Spleen (tissue), 11 donors: ENCODE results near the gene GREB1L. TPM values are rescaled to one million over a fixed set of nuclear protein-coding genes. Genes with fewer than 3 reads are reported as not detected.

Experiments used
- DNase-seq: peaks from one replicate; pipeline ENCODE4 v3.0.0-alpha.2; 2020
- H3K27ac ChIP-seq, 8 donors: fragments of 200-600 bp; sonication (generic) in 7 of 8; 1 replicate in 4 of 8; 2 replicates in 4 of 8; pipeline versions ENCODE4 v1.5.0 to v1.8.0; 2016 to 2021; ENCODE audit warnings: inconsistent platforms in 4 of 8, mild to moderate bottlenecking in 4 of 8, moderate library complexity in 1 of 8
- H3K27me3 ChIP-seq, 7 donors: fragments of 200-600 bp; sonication (generic) in 6 of 7; replicated peaks in 1 of 7; 1 replicate in 4 of 7; 2 replicates in 3 of 7; pipeline versions ENCODE4 v1.5.0 to v1.8.0; 2016 to 2021; ENCODE audit warnings: inconsistent platforms in 3 of 7, mild to moderate bottlenecking in 1 of 7
- H3K36me3 ChIP-seq, 6 donors: fragments of 200-600 bp; sonication (generic) in 5 of 6; 1 replicate in 4 of 6; 2 replicates in 2 of 6; pipeline versions ENCODE4 v1.5.0 to v1.8.0; 2016 to 2021; ENCODE audit warnings: inconsistent platforms in 2 of 6
- H3K4me1 ChIP-seq, 6 donors: fragments of 200-600 bp; sonication (generic) in 5 of 6; 1 replicate in 3 of 6; 2 replicates in 3 of 6; pipeline versions ENCODE4 v1.5.0 to v1.8.0; 2016 to 2021; ENCODE audit warnings: inconsistent platforms in 3 of 6
- H3K4me3 ChIP-seq, 8 donors: fragments of 200-600 bp; sonication (generic) in 7 of 8; 1 replicate in 4 of 8; 2 replicates in 4 of 8; pipeline versions ENCODE4 v1.5.0 to v1.8.0; 2016 to 2021; ENCODE audit warnings: inconsistent platforms in 4 of 8, mild to moderate bottlenecking in 4 of 8, moderate library complexity in 2 of 8
- H3K9me3 ChIP-seq, 8 donors: fragments of 200-600 bp; sonication (generic) in 7 of 8; 1 replicate in 4 of 8; 2 replicates in 4 of 8; pipeline versions ENCODE4 v1.5.0 to v1.8.0; 2016 to 2021; ENCODE audit warnings: inconsistent platforms in 4 of 8
- POLR2A ChIP-seq, 3 donors: fragments of 450-650 bp; IDR thresholded peaks; one replicate each; pipeline ENCODE4 v1.5.1; 2017; ENCODE audit warnings: antibody characterized with exemption in 3 of 3, mild to moderate bottlenecking in 1 of 3
- POLR2AphosphoS5 ChIP-seq, 3 donors: sonication (generic); formaldehyde crosslinking; IDR thresholded peaks; one replicate each; pipeline ENCODE4 v1.5.1; 2017; ENCODE audit warnings: antibody characterized with exemption in 3 of 3
- WGBS, 5 donors: extraction: QIAGEN DNeasy Blood & Tissue Kit in 3 of 5; methylation state at CpG; one replicate each; pipeline versions ENCODE4 v1.1.5 to v1.1.7; 2013 to 2018; 5-methylcytosine and 5-hydroxymethylcytosine counted together
- intact Hi-C: fragments of 100-400 bp; cut with DNase I; formaldehyde crosslinking; loops from one replicate; pipeline ENCODE4 v1.15.0; 2023; ENCODE audit warnings: low total_unique reads
- polyA plus RNA-seq, 3 donors: library from polyadenylated mRNA; stranded (reverse); fragments of 200-250 nt; gene quantifications; one replicate each; pipeline ENCODE4 v1.2.1, GENCODE V29; 2013
- total RNA-seq, 7 donors: library from RNA; depleted of rRNA in 3 of 7; stranded (reverse); fragments of >200 nt in 3 of 7; fragmentation: NEBNext Ultra II Directional in 4 of 7; extraction: Animal tissue kit (Norgen Biotek cat#: 25700) in 4 of 7; gene quantifications; one replicate each; pipeline versions ENCODE4 v1.1.0 to v1.2.1, GENCODE V29; 2016 to 2021
- TF ChIP-seq, protein P1 (sequence below), 11 experiments: fragments of 200-600 bp in 7 of 11; fragments of 450-650 bp in 4 of 11; sonication (generic) in 4 of 11; IDR thresholded peaks in 8 of 11; conservative IDR thresholded peaks in 3 of 11; 1 replicate in 7 of 11; 2 replicates in 4 of 11; pipeline versions ENCODE4 v1.4.0 to v1.8.0; 2016 to 2021; ENCODE audit warnings: antibody characterized with exemption in 11 of 11, inconsistent platforms in 4 of 11, mild to moderate bottlenecking in 1 of 11
- donor health status: healthy with polysubstance abuse.
- donor health status: DM: no; HTN: no; CAD: no; lungs with moderate emphysema.
- donor health status: DM: no; HTN: no; CAD: no.
- donor health status: Bipolar disorder and iron deficiency.
- donor health status: healthy.
- donor health status: DM: no; HTN: no; CAD: no.
- donor health status: DM: yes; HTN: yes; CAD: no.

GREB1L gene
- total and polyA plus RNA-seq, 10 donors = under 0.01 to 0.79 (median 0.57) TPM

DNA sequence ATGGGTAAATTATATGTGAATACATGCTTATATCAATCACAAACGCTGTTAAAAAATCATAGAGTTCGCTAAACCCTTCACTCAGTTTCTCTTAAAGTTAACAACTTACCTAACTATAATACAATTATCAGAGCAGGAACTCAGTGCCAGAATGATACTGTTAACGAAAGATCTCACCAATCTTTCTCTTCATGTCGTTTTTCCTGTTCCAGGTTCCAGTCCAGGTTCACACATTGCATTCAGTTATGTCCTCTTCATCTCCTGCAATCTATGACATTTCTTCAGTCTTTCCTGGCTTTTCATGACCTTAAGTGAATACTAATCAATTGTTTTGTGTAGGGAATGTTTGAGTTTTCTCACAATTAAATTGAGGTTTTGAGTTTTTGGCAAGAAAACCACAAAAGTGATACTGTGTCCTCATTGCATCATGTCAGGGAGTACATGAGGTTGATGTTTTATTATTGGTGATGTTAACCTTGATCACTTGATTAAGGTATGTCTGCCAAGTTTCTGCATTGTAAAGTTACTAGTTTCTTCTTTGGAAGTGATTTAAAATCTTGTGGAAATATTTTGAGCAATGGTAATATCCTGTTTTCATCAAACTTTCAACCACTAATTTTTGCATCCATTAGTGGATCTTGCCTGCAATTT is 226.6 kb downstream of the GREB1L start:
- Histone ChIP-seq H3K9me3 (no peaks in the 10 kb centered on the region), H3K27me3 (no peaks in the 10 kb centered on the region), H3K4me3 (no peak overlapping the region), H3K36me3 (no peaks in the 10 kb centered on the region), H3K27ac (no peak overlapping the region), H3K4me1 (no peaks in the 10 kb centered on the region)
- 78 to 86% (median 83%) methylated on average over 4 of the region's 4 CpGs for WGBS, 5 donors
- intact Hi-C loops = no loop called here
- TF ChIP-seq, protein P1, sequence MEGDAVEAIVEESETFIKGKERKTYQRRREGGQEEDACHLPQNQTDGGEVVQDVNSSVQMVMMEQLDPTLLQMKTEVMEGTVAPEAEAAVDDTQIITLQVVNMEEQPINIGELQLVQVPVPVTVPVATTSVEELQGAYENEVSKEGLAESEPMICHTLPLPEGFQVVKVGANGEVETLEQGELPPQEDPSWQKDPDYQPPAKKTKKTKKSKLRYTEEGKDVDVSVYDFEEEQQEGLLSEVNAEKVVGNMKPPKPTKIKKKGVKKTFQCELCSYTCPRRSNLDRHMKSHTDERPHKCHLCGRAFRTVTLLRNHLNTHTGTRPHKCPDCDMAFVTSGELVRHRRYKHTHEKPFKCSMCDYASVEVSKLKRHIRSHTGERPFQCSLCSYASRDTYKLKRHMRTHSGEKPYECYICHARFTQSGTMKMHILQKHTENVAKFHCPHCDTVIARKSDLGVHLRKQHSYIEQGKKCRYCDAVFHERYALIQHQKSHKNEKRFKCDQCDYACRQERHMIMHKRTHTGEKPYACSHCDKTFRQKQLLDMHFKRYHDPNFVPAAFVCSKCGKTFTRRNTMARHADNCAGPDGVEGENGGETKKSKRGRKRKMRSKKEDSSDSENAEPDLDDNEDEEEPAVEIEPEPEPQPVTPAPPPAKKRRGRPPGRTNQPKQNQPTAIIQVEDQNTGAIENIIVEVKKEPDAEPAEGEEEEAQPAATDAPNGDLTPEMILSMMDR (IDR thresholded peaks at IDR 0.05 in 8 of 11, conservative IDR thresholded peaks at IDR 0.05 in 3 of 11) = no peak
- TF ChIP-seq POLR2A (IDR thresholded peaks at IDR 0.05) = no peak
- no peak for TF ChIP-seq POLR2AphosphoS5 (IDR thresholded peaks at IDR 0.05)
- DNase-seq = no peak

DNA sequence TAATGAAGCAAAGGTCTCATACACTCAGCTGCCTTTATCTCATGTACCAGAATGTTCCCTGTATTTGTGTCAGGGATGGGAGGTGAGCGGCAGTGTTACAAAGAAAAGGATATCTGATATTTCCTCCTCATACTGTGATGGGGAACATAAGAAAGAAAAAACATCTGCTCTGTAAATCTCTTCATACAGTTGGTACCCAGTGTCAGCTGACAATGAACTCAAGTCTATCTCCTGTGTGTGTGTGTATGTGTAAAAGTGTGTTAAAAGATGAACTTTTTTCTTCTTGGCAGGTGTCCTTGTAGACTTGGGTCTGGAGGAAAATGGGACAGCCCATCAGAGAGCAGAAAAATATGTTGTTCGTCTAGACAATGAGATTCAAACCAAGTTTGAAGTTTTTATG is 230.7 kb downstream of the GREB1L start:
- Histone ChIP-seq H3K9me3 (no peaks in the 10 kb centered on the region), H3K27me3 (peaks cover 0 to 5% (median 0%) of the 10 kb centered on the region in 7 donors), H3K4me1 (no peaks in the 10 kb centered on the region), H3K36me3 (no peaks in the 10 kb centered on the region), H3K27ac (no peak overlapping the region), H3K4me3 (no peak overlapping the region)
- intact Hi-C loops = no loop called here
- WGBS, 5 donors = 90 to 97% (median 93%) methylated on average over 2 of the region's 2 CpGs
- DNase-seq = no peak
- TF ChIP-seq, protein P1 (IDR thresholded peaks at IDR 0.05 in 8 of 11, conservative IDR thresholded peaks at IDR 0.05 in 3 of 11) = no peak
- TF ChIP-seq POLR2AphosphoS5 (IDR thresholded peaks at IDR 0.05) (no peak), POLR2A (IDR thresholded peaks at IDR 0.05) (no peak)

DNA sequence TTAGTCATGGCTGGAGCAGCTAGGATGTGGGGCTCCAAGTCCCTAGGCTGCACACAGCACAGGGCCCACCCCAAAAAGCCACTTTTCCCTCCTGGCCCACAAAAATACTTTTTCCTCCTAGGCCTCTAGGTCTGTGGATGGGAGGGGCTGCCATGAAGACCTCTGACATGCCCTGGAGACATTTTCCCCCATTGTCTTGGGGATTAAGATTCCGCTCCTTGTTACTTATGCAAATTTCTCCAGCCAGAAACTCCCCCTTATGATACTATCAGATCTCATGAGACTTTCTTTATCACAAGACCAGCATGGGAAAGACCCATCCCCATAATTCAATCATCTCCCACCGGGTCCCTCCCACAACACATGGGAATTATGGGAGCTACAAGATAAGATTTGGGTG is 232.6 kb downstream of the GREB1L start:
- TF ChIP-seq POLR2A (IDR thresholded peaks at IDR 0.05) (no peak), POLR2AphosphoS5 (IDR thresholded peaks at IDR 0.05) (no peak)
- TF ChIP-seq, protein P1 (IDR thresholded peaks at IDR 0.05 in 8 of 11, conservative IDR thresholded peaks at IDR 0.05 in 3 of 11) = no peak
- H3K9me3 ChIP-seq = no peaks in the 10 kb centered on the region
- H3K27me3 ChIP-seq = peaks cover 0 to 5% (median 0%) of the 10 kb centered on the region in 7 donors
- H3K4me3 ChIP-seq = no peak overlapping the region
- H3K27ac ChIP-seq = no peak overlapping the region
- no peaks in the 10 kb centered on the region for H3K36me3 ChIP-seq
- DNase-seq = no peak
- intact Hi-C loops = no loop called here
- 85 to 93% (median 88%) methylated on average over 2 of the region's 2 CpGs for WGBS, 5 donors
- H3K4me1 ChIP-seq = no peaks in the 10 kb centered on the region

- intact Hi-C loops = no loop called here
- Histone ChIP-seq H3K36me3 (no peaks in the 10 kb centered on the region), H3K4me3 (no peak overlapping the region), H3K9me3 (no peaks in the 10 kb centered on the region), H3K4me1 (no peaks in the 10 kb centered on the region), H3K27me3 (peaks cover 0 to 5% (median 0%) of the 10 kb centered on the region in 7 donors), H3K27ac (no peak overlapping the region)
- DNase-seq = no peak
- 88 to 97% (median 94%) methylated on average over 5 of the region's 5 CpGs for WGBS, 5 donors
- TF ChIP-seq POLR2AphosphoS5 (IDR thresholded peaks at IDR 0.05) = no peak
- TF ChIP-seq, protein P1 (IDR thresholded peaks at IDR 0.05 in 8 of 11, conservative IDR thresholded peaks at IDR 0.05 in 3 of 11) = no peak
- TF ChIP-seq POLR2A (IDR thresholded peaks at IDR 0.05) = no peak
Observed at GRCh38 chr18:21479721-21480120, 237.7 kb downstream of the GREB1L start.
